ENCODE data around the gene POLQ.
"Not testable (repeated sequence)": the region's sequence is repeated elsewhere in the genome, so short reads cannot be mapped to it uniquely, and the experiment has no call there.

The POLQ gene

DNA sequence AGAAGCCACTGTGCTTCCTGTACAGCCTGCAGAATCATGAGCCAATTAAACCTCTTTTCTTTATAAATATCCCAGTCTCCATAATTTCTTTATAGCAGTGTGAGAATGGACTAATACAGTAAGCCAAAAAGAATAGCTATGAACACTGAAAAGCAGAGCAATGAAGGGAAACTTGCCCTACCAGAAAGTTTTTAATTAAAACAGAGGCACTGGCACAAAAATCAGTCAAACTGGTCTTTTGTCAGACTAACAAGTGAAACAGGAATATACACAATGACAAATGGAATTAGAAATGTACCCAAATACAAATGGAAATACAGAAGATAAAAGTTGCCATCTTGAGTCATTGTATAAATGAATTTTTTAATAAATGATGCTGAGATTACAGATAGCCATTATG, 40.5 kb downstream of the POLQ start:
- DNase-seq: no peak

DNA sequence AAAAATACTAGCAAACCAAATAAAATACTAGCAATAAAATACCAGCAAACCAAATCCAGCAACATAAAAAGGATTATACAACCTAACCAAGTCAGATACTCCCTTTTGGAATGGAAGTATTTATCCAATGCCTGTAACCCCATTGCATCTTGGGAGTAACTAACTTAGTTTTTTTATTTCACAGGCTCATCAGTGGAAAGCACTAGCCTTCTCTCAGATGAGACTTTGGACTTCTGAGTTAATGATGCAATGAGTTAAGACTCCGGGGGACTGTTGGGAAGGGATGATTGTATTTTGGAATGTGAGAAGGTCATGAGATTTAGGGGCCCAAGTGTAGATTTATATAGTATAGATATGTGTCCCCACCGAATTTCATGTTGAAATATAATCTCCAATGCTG, 41.2 kb downstream of the POLQ start:
- no peak for DNase-seq

DNA sequence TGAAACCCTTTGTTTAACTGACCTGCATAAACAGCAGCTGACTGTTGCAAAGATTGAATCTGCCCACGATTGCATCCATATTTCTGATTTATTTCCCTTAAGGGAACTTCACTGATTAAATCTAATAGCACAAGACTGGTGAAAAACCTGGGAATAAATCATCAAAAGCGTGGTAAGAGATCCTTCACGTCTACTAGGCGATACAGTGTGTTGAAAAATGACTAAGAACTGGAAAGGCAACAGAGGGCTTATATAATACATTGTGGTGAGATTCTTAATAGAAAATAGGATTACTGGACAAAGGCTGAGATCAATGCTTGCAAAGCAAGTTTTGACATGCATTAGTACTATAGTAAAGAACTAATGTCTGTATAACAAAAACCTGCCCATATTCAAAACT, 49.0 kb downstream of the POLQ start:
- no peak for DNase-seq

DNA sequence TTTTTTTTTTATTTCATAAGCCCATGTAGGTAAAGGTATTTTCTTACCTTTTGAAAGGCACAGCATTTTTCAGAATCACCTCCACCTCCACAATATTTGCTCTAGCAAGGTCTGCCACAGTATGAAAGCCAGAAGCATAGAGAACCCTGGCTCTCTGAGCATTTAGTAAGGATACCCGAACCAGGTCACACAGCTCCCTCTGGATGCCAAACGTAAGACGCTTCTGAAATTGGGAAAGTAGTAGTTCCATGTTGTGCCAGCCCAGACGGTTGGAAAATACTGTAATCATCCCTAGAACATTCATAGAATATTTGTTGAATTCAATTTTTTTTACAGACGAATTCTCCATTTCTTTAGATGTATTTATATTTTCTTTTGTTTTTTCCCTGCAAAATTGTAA, 52.4 kb downstream of the POLQ start:
- DNase-seq: peak; percentile 21

DNA sequence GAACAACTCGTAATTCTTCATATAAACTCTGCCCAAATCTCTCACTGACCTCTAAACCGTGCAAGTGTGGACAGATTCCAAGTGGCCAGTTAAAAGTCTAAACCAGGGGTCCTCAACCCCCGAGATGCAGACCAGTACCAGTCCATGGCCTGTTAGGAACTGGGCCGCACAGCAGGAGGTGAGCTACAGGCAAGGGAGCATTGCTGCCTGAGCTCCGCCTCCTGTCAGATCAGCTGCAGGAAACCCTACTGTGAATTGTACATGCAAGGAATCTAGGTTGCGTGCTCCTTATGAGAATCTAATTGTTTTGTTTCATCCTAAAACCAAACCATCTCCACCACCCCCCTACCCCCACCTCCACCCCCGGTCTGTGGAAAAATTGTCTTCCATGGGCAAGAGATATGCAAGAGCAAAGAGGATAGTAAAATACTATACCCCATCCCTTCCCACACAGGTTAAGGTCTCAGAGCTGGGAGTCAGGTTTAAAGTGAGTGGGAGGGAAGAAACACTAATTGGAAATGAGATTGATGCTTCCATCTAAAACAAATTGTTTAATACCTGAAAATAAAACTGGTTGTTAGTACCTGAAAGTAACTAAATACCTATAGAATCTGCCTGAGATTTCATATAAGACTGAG, 54.0 kb downstream of the POLQ start:
- no peak for DNase-seq

DNA sequence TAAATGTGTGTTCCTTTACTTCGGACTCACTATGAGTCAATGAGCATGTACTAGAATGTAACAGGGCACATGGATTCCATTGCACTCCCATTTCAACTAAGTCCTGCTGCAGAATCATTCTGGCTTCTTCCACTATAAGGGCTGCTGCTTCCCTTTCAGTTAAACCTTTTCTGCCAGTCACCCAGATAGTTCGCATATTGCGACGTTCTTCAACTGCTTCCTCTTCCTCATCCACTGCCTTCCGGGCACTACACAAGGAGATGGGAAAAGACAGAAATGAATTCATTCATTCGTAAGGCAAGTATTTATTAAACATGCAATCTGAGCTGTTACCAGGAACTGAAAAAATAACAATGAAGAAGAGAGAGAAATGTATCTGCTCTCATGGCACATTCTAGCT, 55.6 kb downstream of the POLQ start:
- no peak for DNase-seq

DNA sequence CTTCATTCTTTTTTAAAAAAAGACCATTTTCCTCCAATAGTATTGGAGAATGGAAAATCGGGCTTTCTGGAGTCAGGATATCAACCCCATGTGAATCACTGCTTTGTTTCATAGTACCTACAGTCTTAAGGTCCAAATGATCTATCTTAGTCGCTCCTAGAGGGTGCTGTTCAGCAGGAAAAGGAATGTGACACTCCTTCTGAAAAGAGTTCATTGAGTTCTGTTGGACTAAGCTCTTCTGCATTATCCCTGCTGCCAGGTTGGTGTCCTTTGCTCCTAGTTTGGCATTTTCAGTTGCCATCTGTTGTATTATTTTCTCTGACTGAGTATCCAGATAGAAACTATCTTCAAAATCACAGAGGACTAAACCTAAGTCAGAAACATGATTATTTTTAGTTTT, 57.2 kb downstream of the POLQ start:
- no peak for DNase-seq

DNA sequence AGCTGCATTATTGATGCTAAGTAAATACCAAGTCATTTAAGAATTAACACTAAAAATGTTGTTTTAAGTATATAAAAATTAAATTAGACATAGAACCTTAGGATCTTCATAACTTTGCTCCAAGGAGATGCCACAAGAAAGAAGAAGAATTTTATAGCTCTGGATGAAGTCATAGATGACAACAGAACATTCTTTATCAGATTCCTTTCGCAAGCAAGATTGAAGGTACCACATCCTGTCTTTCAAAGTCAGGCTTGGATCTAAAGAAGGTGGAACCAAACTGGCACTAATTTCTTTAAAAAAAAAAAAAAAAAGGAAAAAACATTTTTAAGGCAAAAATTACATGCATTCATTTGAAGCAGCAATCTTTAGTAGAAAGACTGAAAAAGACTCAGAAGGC, 62.5 kb downstream of the POLQ start:
- DNase-seq: peak; percentile 60

DNA sequence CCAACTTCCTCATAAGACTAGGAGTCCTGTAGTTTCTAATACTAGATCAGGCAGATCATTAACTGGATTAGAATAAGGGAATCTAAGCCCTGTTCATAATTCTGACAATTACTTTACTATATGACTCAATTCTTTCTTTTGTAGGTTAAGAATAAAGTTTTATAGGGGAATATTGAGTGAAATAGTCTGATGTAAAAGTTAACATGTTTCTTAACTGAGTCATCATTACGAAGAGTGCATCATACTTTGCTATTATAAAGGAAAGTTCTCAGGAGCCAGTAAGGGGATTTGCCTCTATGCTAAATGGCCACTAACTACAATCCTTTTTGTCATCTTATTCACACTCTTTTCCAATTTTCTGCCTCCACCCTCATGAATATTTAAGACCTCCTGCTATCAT, 63.1 kb downstream of the POLQ start:
- peak; percentile 82 for DNase-seq

DNA sequence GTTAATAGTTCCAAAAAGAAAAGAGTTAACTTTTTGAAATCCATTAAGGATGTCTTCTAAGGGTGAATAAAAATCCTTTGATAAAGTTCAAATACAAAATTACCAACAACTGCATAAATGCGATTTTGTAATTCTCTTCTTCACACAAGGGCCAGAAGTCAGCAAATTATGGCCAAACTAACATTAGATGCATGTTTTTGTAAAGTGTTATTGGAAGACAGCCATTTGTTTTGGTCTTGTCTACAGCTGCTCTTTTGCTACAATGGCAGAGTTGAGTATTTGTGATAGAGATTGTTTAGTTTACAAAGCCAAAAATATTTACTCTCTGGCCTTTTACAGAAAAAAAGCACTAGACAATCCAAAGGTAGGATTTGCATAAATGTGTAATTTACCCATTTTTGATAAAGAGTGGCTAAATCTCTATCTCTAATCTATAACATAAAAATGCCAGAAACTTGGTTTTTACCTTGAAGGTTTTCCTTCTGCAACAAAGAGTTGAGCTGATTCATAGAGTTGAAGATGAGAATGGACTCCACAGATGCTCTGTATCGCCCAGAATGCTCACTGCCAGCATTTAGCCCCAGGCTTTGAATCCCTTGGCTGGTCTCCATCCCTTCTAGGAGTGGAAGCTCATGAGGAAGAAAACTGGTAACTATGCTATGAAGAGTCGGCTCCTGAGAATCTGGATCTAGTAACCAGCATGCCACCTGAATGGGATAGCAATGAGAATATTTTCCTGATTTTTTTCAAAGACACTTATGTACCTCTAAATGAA, 64.5 kb downstream of the POLQ start:
- DNase-seq: no peak

DNA sequence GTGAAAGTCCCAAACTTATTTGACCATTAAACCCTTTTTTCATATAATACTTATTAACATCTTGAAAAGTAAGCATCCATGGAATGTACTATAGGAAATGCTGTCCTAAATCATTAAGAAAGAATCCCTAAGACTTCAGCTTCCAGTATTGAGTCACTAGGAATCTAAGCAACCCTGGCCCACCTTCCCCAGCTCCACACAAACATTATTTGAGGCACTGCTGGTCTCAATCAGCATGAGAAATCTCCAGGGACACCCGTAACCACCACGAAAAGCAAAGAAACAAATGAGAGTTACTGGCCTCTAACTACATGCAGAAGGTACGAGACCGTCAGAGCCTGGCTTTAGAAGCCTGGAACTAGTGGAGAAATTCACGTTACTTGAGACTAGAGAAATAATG, 68.2 kb downstream of the POLQ start:
- DNase-seq: peak; percentile 97

DNA sequence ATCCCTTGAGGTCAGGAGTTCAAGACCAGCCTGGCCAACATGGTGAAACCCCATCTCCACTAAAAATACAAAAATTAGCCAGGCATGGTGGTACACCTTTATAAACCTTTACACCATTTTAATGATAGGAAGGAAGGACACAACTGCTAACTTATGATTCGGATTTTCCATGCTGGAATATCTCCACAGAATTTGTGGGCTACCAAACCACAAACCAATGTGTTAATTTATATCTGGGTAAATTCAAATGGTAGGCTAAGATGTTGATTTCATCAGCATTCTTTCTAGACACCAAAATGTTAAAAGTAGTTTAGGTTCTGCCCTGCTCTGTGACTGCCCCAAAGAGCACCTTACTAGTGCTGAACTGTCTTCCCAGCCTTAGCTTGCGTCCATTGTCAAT, 72.8 kb downstream of the POLQ start:
- DNase-seq: peak; percentile 31

DNA sequence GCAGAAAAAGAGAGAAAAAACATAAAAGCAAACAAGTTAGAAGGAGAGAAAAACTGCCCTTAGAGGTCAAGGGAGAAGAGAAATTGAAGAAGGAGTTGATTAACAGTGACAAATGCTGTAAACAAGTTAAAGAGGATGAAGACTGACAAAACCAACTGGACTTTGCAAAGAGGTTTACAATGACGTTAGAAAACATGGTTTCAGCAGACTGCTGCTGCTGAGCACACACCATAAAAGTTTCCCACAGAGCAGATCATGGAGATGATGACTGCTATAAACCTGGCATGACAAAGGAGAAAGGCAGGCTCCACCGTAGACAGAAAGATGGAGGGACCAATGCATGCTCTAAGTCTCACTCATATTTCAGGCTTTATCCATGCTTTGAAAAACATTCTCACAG, 78.7 kb downstream of the POLQ start:
- no peak for DNase-seq

DNA sequence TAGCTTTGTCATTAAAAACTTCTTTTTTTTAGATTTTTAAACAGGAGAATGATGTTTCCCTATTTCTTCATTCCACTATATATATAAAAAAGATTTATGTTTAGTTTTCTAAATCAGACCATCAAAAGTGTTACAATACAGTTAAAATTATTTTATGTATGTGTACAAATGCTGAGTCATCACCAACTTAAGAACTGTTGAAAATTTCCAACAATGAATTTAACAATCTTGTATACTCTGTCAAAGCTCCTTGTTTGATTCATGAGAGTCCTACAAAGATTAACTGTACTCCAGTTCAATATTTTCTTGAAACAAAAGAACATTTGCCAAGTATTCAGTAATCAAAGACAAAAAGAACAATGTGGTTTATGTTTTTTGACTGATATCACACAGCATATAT, 82.0 kb downstream of the POLQ start:
- no peak for DNase-seq

DNA sequence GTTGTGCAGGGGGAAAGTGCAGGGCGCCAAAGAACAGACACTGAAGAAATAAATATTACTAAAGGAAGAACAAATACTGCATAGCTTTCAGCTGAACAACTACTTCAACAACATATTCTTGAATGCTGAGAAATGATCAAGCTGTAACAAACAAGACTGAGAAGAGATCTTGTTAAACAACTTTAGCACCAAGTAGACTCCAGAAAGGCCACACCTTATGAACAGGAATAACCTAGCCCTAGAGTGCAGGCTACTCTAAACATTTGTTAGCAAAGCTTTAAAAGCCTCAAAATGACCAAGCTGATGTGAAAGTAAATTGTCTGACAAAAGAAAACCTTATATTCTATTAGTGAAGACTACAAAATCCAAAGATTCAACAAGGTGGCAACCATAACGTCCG, 83.2 kb downstream of the POLQ start:
- no peak for DNase-seq

DNA sequence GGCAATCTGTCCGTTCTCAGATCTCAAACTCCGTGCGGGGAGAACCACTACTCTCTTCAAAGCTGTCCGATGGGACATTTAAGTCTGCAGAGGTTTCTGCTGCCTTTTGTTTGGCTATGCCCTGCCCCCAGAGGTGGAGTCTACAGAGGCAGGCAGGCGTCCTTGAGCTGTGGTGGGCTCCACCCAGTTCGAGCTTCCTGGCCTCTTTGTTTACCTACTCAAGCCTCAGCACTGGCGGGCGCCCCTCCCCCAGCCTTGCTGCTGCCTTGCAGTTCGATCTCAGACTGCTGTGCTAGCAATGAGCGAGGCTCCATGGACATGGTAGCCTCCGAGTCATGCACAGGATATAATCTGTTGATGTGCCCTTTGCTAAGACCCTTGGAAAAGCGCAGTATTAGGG, 94.0 kb downstream of the POLQ start:
- DNase-seq: not testable (repeated sequence)

DNA sequence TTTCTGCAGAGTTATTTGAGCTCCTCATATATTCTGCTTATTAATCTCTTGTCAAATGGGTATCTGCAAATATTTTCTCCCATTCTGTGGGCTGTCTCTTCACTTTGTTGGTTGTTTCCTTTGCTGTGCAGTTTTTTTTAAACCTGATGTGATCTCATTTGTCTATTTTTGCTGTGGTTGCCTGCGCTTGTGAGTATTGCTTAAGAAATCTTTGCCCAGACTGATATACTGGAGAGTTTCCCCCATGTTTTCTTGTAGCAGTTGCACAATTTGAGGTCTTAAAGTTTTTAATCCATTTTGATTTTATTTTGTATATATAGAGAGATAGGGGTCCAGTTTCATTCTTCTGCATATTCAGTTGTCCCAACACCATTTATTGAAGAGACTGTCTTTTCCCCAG, 102.3 kb downstream of the POLQ start:
- no peak for DNase-seq

DNA sequence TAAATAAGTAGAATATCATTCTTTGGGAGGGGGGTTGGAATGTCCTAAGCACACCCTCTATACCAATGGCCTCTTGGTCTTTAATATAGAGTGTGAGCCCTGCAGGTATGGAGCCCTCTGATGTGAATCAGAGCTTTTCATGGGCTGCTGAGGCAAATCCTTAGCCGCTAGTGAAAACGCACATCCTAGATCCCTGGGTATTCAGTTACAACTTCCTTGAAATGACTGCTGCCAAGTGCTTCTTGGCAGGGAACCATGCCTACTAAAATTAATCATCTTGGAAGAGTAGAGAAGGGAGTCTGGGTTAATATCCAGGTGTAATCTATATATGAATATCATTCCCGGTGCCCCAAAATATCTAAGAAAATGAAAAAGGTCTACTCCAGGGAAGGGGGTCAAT, 109.1 kb downstream of the POLQ start:
- DNase-seq: no peak

DNA sequence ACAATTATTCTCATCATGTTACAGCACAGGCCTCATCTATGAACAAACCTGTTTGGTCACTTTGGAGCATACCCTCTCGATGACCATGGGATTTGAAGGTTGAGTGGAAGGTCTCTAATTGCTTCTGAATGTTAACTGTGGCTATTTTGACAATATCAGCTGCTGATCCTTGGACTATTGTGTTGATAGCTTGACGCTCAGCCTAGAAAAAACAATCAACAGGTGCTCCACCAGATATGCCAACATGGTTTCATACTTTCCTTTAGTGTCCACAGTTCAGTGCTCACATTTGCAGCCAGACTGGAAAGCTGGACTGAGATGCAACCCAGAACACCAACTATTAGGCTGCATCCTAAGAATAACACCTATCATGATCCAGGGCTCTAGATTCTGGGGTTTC, 109.7 kb downstream of the POLQ start:
- DNase-seq: no peak

DNA sequence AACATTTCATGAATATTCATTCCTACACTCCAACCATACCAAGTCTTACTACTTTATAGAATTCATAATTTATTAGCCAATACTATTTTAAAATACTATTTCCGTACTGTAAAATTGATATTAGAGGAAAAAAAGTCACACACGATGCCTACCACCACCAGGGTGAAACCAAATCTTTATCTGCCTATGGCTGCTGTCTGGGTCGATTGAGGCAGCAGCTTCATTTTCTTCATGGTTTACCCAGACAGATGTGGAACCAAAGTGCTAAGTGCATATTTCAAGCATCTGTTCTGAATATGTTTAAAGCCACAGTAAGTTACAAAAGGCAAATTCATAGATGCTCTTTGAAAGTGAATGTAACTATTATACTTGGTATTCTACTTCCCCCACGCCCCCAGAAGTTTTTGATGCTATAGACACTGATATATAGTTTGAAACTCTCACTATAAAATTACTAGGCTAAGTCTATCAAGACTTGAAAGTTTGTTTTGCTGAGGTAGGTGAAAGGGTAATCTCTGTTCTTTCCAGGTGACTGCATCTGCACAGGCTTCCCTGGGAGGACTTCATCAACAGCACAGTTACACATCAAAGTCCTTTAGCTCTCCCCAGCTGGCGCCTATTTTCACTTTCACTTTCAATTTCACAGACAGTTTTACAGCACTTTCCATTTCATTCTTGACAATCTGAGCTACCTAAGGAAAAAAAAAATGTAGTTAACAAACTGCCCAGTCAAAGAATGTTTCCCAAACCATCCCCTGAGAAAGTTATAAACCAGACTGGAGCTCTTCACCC, 113.9 kb downstream of the POLQ start:
- peak; percentile 43 for DNase-seq

DNA sequence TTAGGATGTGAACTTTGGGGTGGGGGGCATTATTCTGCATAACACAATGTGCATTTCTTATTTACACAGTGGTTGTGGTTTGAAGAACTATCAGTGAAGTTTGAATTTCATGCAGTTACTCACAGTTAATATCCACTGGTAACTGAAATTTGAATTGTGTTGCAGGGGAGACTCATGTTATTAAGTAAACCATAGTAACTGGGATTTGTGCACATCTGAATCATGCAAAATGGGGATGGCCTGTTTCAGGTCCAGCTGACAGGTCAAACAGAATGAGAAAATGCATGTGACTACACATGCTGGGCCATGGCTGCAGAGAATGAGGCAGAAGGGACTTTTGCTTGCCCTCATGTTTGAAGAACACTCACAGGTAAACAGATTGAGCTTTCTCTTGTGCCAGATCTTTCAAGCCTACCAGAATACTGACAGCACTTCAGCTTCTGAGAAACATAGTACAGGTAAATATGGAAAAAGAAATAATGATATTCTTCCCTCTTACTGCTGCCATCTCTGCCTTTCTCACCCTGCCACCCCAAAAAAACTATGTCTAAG, 115.0 kb downstream of the POLQ start:
- no peak for DNase-seq

DNA sequence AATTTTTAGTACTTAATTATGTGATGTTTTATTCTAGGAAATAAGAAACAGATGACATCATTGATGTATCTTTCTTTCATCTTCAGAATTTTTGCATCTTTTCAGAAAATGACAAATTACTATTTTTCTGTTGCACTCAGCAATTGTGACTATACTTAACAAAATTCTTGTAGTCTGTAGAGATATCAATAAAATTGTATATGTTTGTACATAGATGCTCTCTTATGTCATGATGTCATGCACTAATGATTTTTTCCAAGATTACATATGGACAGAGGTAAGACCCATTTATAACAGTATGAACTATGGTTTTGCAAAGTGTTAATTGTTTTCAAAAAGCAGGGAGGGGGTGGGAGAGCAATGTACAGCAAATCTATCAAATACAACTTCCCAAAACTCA, 121.2 kb downstream of the POLQ start:
- no peak for DNase-seq

DNA sequence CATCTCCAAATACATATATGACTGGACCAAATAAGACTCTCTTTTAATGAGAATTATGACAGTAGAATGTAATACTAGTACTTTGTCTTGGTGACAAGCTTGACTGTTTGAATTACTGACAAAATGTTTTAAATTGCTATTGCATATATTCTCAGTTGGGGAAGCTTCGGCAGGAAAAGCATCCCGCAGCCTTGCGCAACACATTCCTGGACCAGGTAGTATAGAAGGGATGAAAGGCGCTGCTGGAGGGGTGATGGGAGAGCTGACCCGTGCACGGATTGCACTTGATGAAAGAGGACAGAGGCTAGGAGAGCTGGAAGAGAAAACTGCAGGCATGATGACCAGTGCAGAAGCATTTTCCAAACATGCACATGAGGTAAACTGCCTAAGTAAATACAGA, 127.6 kb downstream of the POLQ start:
- no peak for DNase-seq

DNA sequence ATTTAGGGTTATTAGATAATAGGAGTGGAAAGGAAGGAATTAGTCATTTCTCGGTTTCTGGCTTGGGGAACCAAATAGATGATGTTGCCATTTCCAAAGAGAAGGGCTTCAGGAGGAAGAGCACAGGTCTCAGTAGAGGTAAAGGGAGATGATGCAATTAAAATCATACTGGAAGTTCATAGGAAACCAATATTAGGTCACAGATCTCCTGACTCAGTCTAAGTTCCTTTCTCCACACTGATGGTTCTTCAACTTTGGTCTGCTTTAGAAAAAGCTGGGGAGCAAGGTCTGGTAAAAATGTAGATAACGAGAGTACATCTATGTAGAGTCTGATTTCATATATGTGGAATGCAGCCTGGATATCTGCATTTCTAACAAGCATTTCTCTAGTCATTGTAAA, 130.9 kb downstream of the POLQ start:
- DNase-seq: no peak
